HCT116 (cell line): Measurements from ENCODE around the gene COA8.

ENCODE experiments used
- CTCF ChIP-seq, 3 experiments: fragments of 200-600 bp in 1 of 3; sonication (generic) in 1 of 3; IDR thresholded peaks in 2 of 3; conservative IDR thresholded peaks in 1 of 3; 2 replicates each; pipeline ENCODE4 v1.5.1; 2012 to 2017; ENCODE audit warnings: low read depth in 2 of 3, low read length in 2 of 3, antibody characterized with exemption in 1 of 3, borderline replicate concordance in 1 of 3, control low read depth in 1 of 3, mild to moderate bottlenecking in 1 of 3, mixed read lengths in 1 of 3, mixed run types in 1 of 3, moderate library complexity in 1 of 3; ENCODE audit not compliant: insufficient read depth in 1 of 3
- EGR1 ChIP-seq: IDR thresholded peaks from 2 replicates; pipeline ENCODE4 v1.6.1; 2012; ENCODE audit warnings: low read depth
- EZH2phosphoT487 ChIP-seq: fragments of 200-600 bp; IDR thresholded peaks from 2 replicates; pipeline ENCODE4 v1.6.1; 2018; ENCODE audit warnings: antibody characterized with exemption, borderline replicate concordance
- POLR2A ChIP-seq: IDR thresholded peaks from 2 replicates; pipeline ENCODE4 v1.7.0; 2011; ENCODE audit warnings: borderline replicate concordance; ENCODE audit not compliant: insufficient read depth, insufficient read length; ENCODE audit errors: extremely low read depth
- POLR2AphosphoS5 ChIP-seq: IDR thresholded peaks from 2 replicates; pipeline ENCODE4 v1.6.1; 2011; ENCODE audit warnings: mild to moderate bottlenecking, low read depth, low read length, moderate library complexity
- RAD21 ChIP-seq: IDR thresholded peaks from 2 replicates; pipeline ENCODE4 v1.6.1; 2012; ENCODE audit warnings: low read depth, mild to moderate bottlenecking
- TCF7L2 ChIP-seq: IDR thresholded peaks from 2 replicates; pipeline ENCODE4 v1.7.0; 2011; ENCODE audit warnings: borderline replicate concordance, inconsistent platforms; ENCODE audit not compliant: insufficient read depth, insufficient read length; ENCODE audit errors: extremely low read depth
- YY1 ChIP-seq: IDR thresholded peaks from 2 replicates; pipeline ENCODE4 v1.6.1; 2011; ENCODE audit warnings: low read length, low read depth, moderate library complexity, mild to moderate bottlenecking; ENCODE audit not compliant: insufficient replicate concordance; ENCODE audit errors: extremely low read depth
- ZNF274 ChIP-seq: fragments of 200-500 bp; sonication (Bioruptor generic); IDR thresholded peaks from 2 replicates; pipeline ENCODE4 v1.6.1; 2014; ENCODE audit warnings: mild to moderate bottlenecking, low read depth, low read length, inconsistent platforms
- TF ChIP-seq, protein P1 (sequence below): IDR thresholded peaks from 2 replicates; pipeline ENCODE4 v1.6.1; 2012; ENCODE audit warnings: low read depth
- TF ChIP-seq, protein P2 (sequence below): IDR thresholded peaks from 2 replicates; pipeline ENCODE4 v1.6.1; 2012

GRCh38 chr14:103545219-103545914 is 17.4 kb upstream of the COA8 start:
- TF ChIP-seq CTCF (IDR thresholded peaks at IDR 0.05 in 2 of 3, conservative IDR thresholded peaks at IDR 0.05 in 1 of 3; ENCODE audit: borderline replicate concordance in 1 of 3, insufficient read depth in 1 of 3, low read depth in 2 of 3, low read length in 2 of 3) (no peak), YY1 (no peak), EZH2phosphoT487 (no peak), RAD21 (no peak), EGR1 (no peak), POLR2A (no peak), POLR2AphosphoS5 (no peak), ZNF274 (no peak), TCF7L2 (no peak)
- TF ChIP-seq, protein P1, sequence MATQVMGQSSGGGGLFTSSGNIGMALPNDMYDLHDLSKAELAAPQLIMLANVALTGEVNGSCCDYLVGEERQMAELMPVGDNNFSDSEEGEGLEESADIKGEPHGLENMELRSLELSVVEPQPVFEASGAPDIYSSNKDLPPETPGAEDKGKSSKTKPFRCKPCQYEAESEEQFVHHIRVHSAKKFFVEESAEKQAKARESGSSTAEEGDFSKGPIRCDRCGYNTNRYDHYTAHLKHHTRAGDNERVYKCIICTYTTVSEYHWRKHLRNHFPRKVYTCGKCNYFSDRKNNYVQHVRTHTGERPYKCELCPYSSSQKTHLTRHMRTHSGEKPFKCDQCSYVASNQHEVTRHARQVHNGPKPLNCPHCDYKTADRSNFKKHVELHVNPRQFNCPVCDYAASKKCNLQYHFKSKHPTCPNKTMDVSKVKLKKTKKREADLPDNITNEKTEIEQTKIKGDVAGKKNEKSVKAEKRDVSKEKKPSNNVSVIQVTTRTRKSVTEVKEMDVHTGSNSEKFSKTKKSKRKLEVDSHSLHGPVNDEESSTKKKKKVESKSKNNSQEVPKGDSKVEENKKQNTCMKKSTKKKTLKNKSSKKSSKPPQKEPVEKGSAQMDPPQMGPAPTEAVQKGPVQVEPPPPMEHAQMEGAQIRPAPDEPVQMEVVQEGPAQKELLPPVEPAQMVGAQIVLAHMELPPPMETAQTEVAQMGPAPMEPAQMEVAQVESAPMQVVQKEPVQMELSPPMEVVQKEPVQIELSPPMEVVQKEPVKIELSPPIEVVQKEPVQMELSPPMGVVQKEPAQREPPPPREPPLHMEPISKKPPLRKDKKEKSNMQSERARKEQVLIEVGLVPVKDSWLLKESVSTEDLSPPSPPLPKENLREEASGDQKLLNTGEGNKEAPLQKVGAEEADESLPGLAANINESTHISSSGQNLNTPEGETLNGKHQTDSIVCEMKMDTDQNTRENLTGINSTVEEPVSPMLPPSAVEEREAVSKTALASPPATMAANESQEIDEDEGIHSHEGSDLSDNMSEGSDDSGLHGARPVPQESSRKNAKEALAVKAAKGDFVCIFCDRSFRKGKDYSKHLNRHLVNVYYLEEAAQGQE = no peak
- TF ChIP-seq, protein P2, sequence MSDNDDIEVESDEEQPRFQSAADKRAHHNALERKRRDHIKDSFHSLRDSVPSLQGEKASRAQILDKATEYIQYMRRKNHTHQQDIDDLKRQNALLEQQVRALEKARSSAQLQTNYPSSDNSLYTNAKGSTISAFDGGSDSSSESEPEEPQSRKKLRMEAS = no peak
